GM03348 (cell line): ENCODE measurements around the gene NDOR1.

Experiments used
- DNase-seq: peaks from one replicate; pipeline ENCODE4 v3.0.0; 2012; ENCODE audit warnings: low spot score

Gene NDOR1

DNA sequence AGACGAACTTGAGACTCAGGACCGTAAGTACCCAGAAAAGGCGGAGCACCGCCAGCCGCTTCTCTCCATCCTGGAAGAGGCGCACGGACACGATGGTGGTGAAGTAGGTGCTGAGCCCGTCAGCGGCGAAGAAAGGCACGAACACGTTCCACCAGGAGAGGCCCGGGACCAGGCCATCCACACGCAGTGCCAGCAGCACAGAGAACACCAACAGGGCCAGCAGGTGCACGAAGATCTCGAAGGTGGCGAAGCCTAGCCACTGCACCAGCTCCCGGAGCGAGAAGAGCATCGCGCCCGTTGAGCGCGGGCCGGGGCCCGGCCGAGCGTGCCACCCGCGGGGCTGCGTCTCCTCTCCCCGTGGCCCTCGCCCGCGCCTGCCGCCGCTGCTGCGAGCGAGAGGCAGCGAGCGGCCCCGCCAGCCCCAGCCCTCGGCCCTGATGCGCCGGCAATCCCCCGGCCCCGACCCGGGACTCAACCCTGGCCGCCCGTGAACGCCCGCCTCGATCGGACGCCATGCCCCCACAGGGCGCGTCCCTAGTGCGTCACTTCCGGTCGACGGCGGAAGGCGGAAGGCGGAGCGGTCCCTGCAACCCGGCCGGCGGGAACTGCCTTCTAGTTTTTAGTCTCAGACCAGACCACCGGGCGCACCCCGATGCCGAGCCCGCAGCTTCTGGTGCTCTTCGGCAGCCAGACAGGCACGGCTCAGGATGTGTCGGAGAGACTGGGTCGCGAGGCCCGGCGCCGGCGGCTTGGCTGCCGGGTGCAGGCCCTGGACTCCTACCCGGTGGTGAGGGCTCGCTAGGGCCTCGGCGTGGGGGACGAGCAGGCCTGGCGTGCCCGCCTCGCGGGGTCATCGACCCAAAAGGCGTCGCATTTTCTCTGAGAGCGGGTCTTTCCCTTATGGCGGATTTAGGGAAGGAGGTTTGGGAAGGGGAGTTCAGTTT, at the start of gene NDOR1, which contains the start of gene TMEM203:
TSS of gene NDOR1 (plus strand) at position 575 of the 944 bp plus-strand sequence. CDS start at position 653, 78 bp downstream.
TSS of gene TMEM203 (minus strand) at position 523 of the 944 bp plus-strand sequence. CDS start at position 289, 234 bp downstream.
- DNase-seq: peak; percentile 95

DNA sequence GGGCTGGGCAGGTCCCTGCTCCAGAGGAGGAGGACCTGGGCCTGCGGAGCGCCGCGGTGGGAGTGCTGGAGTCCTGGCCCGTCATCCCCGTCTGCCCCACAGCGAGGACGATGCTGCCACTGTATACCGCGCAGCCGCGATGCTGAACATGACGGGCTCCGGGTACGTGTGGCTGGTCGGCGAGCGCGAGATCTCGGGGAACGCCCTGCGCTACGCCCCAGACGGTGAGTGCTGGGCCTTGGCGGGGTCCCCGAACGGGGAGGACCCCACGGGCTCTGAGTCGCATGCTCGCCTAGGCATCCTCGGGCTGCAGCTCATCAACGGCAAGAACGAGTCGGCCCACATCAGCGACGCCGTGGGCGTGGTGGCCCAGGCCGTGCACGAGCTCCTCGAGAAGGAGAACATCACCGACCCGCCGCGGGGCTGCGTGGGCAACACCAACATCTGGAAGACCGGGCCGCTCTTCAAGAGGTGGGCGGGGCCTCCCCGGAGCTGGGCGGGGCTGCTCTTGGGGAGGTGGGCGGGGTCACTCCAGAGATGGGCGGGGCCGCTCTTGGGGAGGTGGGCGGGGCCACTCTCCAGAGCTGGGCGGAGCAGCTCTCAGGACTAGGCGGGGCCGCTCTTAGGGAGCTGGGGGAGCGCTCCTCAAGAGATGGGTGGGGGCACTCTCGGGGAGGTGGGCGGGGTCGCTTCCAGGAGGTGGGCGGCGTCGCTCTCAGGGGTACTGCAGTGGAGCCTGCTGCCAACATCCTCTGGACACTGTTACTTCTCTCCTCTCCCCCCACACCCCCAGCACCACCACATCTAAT, 48.7 kb upstream of the NDOR1 start:
- DNase-seq: peak; percentile 90

GRCh38 chr9:137157618-137158415, 47.7 kb upstream of the NDOR1 start:
- DNase-seq: no peak

- no peak for DNase-seq
Observed at GRCh38 chr9:137158625-137159024, 46.9 kb upstream of the NDOR1 start.

- no peak for DNase-seq
Observed at GRCh38 chr9:137159105-137160053, 46.1 kb upstream of the NDOR1 start.

- no peak for DNase-seq
Observed at GRCh38 chr9:137160054-137160425, 45.5 kb upstream of the NDOR1 start.

GRCh38 chr9:137160716-137161557, 44.6 kb upstream of the NDOR1 start:
- no peak for DNase-seq

DNA sequence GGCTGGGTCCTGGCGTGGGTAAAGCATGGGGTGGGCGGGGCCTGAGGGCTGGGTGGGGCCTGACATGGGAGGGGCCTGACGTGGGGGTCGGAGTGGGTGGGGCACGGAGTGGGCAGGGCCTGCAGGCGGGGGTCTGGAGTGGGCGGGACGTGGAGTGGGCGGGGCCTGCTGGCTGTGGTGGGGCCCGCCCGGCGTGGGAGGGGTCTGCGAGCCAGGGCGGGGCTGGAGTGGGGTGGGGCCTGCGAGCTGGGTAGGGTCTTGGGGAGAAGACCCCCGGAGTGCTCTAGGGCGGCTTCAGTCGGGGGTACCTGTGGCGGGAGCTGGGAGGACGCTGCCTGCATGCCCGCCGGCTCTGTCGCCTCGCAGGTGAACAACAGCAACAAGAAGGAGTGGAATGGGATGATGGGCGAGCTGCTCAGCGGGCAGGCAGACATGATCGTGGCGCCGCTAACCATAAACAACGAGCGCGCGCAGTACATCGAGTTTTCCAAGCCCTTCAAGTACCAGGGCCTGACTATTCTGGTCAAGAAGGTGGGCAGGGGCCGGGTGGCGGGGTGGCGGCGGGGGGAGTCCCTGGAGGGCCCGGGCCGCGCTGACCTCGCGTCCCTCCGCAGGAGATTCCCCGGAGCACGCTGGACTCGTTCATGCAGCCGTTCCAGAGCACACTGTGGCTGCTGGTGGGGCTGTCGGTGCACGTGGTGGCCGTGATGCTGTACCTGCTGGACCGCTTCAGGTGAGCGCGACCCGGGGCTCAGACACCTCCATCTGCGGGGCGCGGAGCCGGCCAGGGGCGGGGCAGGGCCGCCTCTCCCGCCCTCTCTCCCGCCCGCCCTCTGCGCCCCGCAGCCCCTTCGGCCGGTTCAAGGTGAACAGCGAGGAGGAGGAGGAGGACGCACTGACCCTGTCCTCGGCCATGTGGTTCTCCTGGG, 43.7 kb upstream of the NDOR1 start:
- DNase-seq: no peak

- DNase-seq: peak; percentile 48
Observed at GRCh38 chr9:137162505-137163364, 42.8 kb upstream of the NDOR1 start.

GRCh38 chr9:137163365-137163715, 42.2 kb upstream of the NDOR1 start:
- peak; percentile 47 for DNase-seq

DNA sequence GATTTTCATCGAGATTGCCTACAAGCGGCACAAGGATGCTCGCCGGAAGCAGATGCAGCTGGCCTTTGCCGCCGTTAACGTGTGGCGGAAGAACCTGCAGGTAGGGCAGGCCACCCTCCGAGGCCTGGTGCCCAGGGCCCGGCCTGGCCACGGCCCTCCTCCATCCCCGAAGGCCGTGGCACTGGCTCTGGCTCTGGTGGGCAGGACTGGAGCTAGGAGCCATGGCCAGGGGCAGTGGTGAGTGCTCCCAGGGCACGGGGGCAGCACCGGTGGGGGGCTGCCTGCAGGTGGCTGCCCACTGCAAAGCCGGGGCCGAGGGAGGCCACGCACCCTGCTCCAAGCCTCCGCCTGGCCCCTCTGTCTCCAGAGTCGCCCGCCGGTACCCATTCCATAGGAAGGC, 41.7 kb upstream of the NDOR1 start:
- no peak for DNase-seq

DNA sequence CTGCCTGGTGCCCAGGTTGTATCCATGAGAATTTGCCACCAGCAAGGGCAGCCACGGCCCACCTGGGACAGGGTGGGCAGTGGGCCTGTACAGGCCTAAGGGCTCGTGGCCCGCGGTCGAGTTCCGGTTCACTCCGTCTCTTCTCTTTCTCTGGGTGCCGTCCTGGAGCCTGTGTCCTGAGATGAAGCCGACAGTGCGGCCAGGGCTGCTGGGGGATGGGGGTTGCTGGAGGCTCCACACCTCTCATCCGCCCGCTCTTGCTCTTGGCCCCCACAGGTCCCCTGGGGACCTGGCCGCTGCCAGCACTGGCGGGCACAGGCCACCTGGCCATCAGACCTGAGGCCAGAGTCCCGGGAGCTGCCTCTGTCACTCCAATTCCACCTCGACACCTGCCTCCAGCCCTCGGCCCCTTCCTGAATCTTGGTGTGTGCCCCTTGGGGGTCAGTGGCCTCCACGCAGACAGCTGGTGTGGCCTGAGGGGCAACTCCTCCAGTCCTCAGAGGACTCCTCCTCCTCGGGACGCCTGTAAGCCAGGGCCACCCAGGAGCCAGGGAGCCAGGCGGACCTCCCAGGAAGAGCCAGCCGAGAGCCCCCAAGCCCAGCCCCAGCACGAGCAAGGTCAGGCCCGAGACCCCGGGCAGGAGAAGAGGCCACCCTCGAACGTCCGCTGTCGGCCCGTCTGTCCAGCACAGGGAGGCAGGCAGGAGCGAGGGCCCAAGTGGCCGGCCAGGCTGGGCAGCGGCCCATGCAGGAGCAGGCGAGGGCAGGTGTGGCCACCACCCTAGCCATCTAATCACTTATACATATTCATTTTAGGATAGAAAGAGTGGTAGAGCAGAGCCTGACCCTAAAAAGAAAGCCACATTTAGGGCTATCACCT, 40.9 kb upstream of the NDOR1 start:
- DNase-seq: no peak

DNA sequence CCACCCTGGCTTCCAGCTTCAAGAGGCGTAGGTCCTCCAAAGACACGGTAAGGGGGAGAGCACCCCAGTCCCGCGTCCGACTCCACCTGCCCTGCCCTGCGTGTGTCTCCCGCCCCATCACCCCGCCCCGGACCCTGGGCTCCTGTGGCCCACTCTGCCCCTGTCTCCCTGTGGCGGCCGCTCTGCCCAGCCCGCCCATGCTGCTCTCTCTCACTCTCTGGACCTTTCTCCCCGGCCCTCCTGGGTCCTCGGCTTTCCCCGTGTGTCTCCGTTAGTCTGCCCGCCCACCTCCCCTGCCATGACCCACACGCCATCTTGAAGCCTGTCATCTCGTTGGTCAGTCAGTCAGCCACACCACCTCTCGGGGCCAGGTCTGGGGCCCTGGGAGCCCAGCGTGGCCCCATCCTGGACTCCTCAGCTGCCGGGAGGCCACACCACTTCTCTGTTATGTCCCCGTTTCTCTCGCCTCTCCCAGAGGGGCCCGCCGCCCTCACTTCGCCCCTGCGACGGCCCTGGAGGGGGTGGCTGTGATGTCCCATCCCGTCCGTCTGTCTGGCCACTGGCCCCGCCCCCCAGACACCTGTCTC, 40.2 kb upstream of the NDOR1 start:
- no peak for DNase-seq

DNA sequence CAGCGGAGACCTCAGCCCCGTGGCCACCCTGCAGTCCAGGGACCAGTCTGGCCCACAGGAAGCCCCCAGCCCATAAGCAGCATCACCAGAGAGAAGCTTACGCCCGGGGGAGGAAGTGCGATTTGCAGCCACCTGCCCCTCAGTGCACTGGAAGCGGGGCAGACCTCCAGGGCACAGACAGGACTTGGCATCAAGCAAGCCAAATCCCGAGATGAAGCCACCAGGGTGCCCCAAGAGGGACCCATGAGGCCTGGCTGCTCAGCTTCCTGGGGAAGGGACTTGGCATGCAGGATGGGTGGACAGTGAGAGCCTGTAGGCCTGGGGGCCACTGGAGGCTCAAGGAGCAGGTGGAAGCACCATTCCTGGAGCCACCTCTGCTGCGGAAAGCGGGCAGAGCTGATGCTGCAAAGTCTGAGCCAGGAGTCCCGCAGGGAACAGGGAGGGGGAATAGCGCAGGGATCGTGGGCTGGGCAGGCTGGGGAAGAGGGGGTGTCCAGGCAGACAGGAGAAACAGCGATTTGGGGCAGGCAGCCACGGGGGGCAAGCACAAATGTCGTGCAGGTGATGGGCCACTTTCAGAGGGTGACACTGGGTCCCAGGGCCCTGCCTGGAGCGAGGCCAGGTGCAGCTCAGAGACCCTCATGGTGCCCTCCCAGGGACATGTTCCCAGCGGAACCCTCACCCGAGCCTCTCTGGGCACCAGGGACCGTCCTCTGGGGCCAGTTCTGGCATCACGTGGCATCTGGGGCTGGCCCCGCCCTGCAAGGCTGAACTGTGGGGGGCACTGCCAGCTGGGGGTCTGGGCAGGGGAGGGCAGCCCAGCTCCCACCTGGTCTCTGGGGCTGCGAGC, 38.9 kb upstream of the NDOR1 start:
- no peak for DNase-seq

- no peak for DNase-seq
Observed at GRCh38 chr9:137167277-137167746, 38.2 kb upstream of the NDOR1 start.
